ENCODE measurements around the gene PPP1R14B.

Gene PPP1R14B

GRCh38 chr11:64281957-64282770, 35.4 kb upstream of the PPP1R14B start:
- no peak for DNase-seq (ENCODE audit: low read depth)

- DNase-seq (ENCODE audit: low read depth), result no peak
Observed at GRCh38 chr11:64278576-64279190, 31.9 kb upstream of the PPP1R14B start.

GRCh38 chr11:64276653-64277431, 30.1 kb upstream of the PPP1R14B start:
- no peak for DNase-seq (ENCODE audit: low read depth)

- no peak for DNase-seq (ENCODE audit: low read depth)
Observed at GRCh38 chr11:64275841-64276240, 29.1 kb upstream of the PPP1R14B start.

- no peak for DNase-seq (ENCODE audit: low read depth)
Observed at GRCh38 chr11:64275031-64275800, 28.5 kb upstream of the PPP1R14B start.

- DNase-seq (ENCODE audit: low read depth), result peak; percentile 99
Observed at GRCh38 chr11:64269540-64270220, 22.9 kb upstream of the PPP1R14B start.

GRCh38 chr11:64268893-64269539, 22.3 kb upstream of the PPP1R14B start:
- no peak for DNase-seq (ENCODE audit: low read depth)

GRCh38 chr11:64268025-64268892, 21.5 kb upstream of the PPP1R14B start:
- DNase-seq (ENCODE audit: low read depth), result no peak

GRCh38 chr11:64267207-64267945, 20.6 kb upstream of the PPP1R14B start:
- DNase-seq (ENCODE audit: low read depth), result no peak

GRCh38 chr11:64266339-64266738, 19.6 kb upstream of the PPP1R14B start:
- DNase-seq (ENCODE audit: low read depth), result no peak

GRCh38 chr11:64265176-64266160, 18.7 kb upstream of the PPP1R14B start:
- DNase-seq (ENCODE audit: low read depth), result no peak

GRCh38 chr11:64264371-64264852, 17.7 kb upstream of the PPP1R14B start:
- no peak for DNase-seq (ENCODE audit: low read depth)

- no peak for DNase-seq (ENCODE audit: low read depth)
Observed at GRCh38 chr11:64263947-64264317, 17.2 kb upstream of the PPP1R14B start.

- DNase-seq (ENCODE audit: low read depth), result no peak
Observed at GRCh38 chr11:64263021-64263946, 16.5 kb upstream of the PPP1R14B start.

- no peak for DNase-seq (ENCODE audit: low read depth)
Observed at GRCh38 chr11:64262271-64263002, 15.7 kb upstream of the PPP1R14B start.

- DNase-seq (ENCODE audit: low read depth), result no peak
Observed at GRCh38 chr11:64261556-64262080, 14.9 kb upstream of the PPP1R14B start.
